AG08395 (cell line): ENCODE data around the gene HAPLN2.
"Not testable (repeated sequence)": the region's sequence is repeated elsewhere in the genome, so short reads cannot be mapped to it uniquely, and the experiment has no call there.

Experiments
- DNase-seq: peaks from one replicate; pipeline ENCODE4 v3.0.0; 2012; ENCODE audit warnings: mixed read lengths, low spot score

HAPLN2 gene

DNA sequence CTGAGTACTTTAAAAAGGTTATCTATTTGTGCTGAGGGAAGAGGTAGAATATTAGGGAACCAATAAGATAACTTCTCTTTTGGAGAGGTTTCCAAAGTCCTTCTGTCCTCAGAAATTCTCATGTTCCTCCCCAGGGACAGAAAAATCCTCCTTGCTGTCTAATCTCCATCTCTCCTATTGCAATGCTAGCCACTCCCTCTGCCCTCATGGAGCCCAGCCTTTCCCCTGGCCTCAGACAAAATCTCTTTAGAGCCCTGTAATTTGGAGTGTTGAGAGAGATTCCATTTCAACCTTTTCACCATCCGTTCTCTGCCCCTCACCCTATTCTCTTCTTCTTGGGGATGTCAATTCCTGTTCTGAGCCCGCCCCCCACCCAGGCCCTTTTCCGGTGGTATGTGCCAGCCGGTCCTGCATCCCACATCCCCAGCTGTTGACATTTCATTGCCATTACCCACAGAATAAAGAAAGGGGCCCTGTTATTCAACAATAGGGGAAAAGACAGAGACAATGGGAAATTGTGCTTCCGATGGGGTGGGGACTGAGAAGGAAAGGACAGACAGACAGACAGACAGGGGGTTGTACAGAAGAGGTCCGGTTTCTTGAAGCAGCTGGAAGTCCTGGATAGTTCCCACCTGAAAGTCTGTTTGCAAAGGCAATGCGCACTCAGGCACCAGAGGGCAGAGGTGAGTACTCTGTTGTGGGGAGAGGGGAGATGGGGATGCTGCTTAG, at the start of gene HAPLN2:
Gene HAPLN2 (plus strand): TSS at position 563 of the 729 bp plus-strand sequence. CDS start 4,076 bp downstream, outside the sequence.
- DNase-seq, result no peak

DNA sequence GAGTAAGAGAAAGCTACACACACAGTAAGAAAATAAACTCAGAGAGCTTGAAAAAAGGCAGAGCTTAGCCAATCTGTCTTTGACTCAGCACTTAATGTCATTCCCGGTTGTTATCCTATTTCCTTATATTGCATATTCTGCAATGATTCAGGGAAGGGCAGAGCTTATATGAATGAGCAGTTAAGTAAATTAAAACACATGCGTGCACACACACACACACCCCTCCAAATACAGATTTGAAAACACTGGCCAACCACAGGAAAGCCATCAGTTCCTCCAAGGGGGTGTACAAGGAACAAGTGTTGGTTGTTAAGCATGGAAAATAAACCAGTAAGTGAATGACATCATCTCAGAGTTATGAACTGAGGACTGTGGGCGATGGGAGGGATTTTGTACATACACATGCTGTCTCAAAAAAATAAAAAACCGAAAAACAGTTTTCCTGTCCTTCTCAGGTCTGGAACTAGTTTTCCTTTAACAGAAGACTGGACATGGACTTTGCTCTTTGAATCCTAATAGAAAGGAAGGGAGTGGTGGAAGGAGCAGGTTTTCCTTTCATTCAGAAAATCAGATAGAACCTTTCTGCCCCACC, 47.9 kb upstream of the HAPLN2 start:
- peak; percentile 88 for DNase-seq

DNA sequence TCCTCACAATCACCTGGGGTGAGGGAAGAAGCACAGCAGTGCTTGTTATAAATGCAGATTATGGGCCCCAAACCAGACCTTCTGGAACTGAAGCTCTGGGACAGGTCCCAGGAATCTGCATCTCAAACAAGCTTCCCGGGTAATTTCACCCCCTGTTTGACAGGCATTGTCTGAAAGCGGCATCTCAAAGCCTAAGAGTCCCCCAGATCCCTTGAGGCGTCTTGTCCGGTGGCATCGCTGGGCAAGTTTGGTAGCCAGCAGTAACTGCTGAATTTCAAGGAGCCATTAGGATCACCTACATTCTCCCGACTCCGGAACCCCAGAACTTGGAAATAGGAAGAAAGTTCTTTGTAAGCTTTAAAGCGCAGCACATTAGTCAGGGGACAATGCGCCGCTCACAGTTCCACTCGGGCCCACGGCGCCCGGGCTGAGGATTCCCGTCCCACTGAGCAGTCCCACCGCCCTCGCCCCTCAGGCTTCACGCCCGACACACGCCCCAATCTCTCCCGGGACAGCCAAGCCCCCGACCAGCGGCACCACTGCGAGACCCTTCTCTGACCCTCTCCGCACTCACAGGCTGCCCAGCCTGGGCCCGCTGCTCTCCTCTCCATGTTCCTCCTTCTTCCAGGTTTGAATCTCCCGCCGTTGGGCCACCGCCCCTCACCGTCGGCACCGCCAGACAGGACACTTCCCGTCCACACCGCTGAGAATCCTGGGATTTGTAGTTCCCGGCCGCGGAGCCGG, 47.1 kb upstream of the HAPLN2 start, which contains the start of gene IQGAP3:
Gene IQGAP3 (minus strand): TSS at position 647 of the 744 bp plus-strand sequence. CDS start 36 bp downstream, at position 611.
- peak; percentile 96 for DNase-seq

GRCh38 chr1:156572663-156573018, 46.6 kb upstream of the HAPLN2 start:
- no peak for DNase-seq

- DNase-seq, result no peak
These were observed 45.1 kb upstream of the HAPLN2 start for GRCh38 chr1:156574039-156574633.

DNA sequence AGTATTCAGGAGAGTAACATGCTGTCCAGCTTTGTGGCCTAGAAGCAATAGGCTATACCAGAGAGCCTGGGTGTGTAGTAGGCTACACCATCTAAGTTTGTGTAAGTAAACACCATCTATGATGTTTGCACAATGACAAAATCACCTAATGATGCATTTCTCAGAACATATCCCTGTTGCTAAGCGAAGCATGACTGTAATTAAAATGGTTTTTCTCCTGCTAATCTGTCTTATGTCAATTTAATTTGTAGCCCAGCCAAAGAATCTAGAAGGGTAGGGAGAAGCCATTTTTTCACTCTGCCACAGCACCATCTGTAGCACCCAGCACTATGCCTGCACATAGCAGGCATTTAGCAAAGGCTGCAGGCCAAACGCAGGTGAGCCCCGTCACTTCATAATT, 41.7 kb upstream of the HAPLN2 start:
- no peak for DNase-seq

DNA sequence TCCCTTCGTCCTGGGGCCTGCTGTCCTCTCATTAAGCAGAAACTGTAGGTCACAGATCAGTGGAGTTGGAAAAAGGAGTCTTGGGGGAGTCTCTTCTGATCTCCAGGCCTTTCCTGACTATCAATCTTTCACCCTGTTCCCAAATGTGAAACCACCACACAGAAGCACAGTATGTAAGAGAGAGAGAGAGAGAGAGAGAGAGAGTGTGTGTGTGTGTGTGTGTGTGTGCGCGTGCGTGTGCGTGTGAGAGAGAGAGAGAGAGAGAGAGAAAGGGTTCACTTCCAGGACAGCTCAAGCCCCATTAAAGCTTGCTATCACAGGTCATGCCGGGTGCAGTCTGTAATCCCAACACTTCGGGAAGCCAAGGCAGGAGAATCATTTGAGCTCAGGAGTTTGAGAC, 41.2 kb upstream of the HAPLN2 start:
- DNase-seq, result no peak

DNA sequence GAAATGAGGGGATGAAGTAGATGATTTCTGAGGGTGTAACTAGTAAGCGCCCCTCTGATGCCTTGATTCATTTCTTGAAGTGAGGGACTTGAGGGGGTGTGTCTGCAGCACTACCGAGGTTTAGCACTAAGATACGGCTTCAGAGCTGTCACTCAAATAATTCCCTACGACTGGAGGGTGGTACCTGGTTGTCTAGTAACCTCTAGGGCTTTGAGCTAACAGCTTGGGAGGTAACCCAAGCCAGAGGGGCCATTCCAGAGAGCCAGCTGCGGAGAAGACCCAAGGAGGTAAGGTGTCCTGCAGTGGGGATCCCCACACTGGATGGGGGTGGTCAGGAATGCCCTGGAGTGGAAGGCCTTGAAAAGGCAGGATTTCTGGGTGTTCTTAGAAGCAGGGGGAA, 39.7 kb upstream of the HAPLN2 start, which contains the start of gene TTC24:
Gene TTC24 (plus strand): TSS at position 252 of the 400 bp plus-strand sequence. CDS start 1,642 bp downstream, outside the sequence.
- no peak for DNase-seq

GRCh38 chr1:156581661-156582387, 37.4 kb upstream of the HAPLN2 start:
- DNase-seq, result no peak

GRCh38 chr1:156582388-156583017, 36.7 kb upstream of the HAPLN2 start:
- no peak for DNase-seq

DNA sequence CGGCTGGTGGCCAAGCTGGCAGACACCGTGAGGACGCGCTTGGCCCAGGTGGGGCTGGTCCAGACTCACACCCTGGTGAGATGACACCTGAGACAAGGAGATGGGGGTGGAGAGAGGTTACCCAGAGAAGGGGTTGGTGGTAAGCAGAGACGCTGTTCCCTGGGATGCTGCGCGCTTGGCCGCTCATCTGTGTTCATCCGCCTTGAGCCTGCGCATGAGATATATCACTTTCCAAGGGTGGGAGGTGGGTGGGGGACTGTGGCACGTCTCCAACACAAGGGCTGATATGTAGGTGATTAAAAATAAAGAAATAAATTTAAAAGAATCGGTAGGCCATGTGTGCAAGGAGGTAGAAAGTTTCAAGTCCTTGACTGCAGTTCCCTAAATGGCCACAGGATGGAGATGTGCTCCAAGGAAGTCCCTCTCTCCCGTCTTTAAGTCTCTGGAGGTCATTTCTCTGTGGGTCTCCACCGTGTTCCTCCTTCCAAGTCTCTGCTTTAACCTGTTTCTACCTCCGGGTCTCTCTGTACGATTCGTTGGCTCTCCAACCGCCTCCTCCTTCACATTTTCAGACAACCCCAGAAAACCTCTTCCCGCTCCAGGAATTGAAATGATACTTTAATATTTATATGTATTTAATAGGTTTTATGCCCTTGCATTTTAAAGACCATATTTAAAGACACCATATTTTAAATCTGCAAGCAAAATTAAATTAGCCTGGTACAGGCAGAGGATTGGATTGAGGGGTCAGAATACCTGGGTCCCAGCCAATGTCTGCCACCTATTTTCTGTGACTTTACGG, 35.2 kb upstream of the HAPLN2 start:
- DNase-seq, result peak; percentile 78

DNA sequence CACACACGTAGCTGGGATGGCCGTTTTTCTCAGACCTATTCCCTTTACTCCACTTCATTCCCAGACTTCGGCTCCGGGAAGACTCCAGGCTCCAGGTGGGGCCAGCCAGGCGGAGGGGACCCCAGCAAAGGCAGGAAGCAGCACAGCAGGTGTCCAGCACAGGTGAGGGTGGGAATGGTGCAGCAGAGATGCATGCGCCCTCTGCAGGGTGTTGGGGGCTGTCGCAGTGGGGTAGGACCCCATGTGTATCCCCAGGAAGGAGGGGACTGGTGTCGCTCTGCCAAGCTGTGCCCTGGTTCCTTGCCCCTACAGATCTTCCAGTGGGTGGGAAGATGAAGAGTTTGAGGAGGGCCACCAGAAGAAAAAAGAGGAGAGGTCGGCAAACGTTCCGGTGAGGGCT, 34.4 kb upstream of the HAPLN2 start:
- no peak for DNase-seq

DNA sequence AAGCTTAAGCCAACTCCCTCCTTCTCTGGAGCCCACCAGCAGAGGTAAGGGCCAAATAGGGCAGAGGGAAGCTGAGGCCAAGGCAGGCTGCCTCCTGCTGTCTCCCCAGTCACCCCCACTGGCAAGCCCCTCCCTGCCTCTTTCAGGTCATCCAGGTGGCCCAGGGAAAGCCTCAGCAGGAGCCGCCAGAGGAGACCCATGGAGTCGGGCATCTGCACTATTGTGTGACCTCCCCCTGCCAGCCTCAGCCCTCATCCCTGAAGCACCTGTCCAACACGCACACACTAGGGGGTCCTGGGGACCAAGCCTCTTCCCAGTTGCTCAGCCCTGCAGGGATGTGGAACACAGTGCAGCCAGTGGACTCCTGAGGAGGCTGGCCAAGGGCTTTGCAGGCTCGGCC, 32.9 kb upstream of the HAPLN2 start:
- DNase-seq, result no peak

DNA sequence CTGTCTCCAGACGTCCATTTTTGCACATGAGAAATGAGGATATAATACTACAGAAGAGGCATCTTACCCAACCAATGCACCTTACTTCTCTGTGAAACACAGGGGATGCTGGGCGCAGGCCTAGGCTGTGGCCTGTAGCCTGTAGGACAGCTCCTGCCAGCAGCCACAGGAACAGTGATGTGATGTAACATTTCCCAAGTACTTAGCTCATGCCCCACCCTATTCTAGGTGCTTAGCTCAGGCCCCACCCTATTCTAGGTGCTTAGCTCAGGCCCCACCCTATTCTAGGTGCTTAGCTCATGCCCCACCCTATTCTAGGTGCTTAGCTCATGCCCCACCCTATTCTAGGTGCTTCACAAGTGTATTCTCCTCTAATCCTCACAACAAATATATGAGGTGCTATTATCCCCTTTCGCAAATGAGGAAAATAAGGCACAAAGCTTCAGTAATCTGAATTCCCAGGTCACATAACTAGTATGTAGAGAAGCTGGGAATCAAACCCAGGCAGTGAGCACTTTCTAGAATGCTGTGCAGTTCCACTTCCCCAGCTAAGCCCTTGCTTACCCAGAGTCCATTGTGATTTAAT, 32.2 kb upstream of the HAPLN2 start:
- DNase-seq, result no peak

DNA sequence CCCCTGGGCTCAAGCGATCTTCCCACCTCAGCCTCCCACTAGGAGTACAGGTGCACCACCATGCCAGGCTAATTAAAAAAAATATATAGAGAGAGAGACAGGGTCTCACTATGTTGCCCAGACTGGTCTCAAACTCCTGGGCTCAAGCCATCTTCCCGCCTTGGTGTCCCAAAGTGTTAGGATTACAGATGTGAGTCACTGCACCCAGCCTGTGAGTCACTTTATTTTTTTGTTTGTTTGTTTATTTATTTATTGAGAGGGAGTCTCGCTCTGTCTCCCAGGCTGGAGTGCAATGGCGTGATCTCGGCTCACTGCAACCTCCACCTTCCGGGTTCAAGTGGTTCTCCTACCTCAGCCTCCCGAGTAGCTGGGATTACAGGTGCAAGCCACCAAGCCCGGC, 31.3 kb upstream of the HAPLN2 start:
- DNase-seq, result not testable (repeated sequence)

DNA sequence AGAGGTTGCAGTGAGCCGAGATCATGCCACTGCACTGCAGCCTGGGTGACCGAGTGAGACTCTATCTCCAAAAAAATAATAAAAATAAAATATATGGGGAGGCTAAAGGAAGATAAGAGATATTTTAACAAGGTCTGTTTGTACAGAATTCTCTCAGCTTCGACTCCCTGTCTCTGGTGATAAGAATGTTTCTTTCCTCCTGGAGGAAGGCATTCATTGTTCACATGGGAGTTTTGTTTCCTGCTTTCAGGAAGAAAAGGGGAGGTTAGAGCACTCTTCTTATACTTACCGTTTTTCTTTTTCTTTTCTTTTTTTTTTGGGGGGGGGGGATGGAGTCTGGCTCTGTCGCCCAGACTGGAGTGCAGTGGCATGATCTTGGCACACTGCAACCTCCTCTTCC, 29.7 kb upstream of the HAPLN2 start:
- DNase-seq, result no peak

- no peak for DNase-seq
These were observed 28.7 kb upstream of the HAPLN2 start for GRCh38 chr1:156590326-156591180.

- no peak for DNase-seq
These were observed 28.1 kb upstream of the HAPLN2 start for GRCh38 chr1:156591181-156591431.

GRCh38 chr1:156591432-156592157, 27.6 kb upstream of the HAPLN2 start, which contains the start of gene NAXE:
Gene NAXE (plus strand): TSS chr1:156591776. CDS start chr1:156591805, 29 bp downstream.
- peak; percentile 92 for DNase-seq
